A549 (cell line): ENCODE data around the gene GSTCD. TPM values are rescaled to one million over a fixed set of nuclear protein-coding genes. Genes with fewer than 3 reads are reported as not detected.

Experiments used
- ATAC-seq, 2 experiments: fragments of 200-7000 bp in 1 of 2; fragments of >200 bp in 1 of 2; cut with Nextera tagmentation in 1 of 2; cut with Tn5 transposase in 1 of 2; 3 replicates each; pipeline versions ENCODE4 v1.8.0 to v1.9.1; 2018 to 2020; ENCODE audit warnings: mild to moderate bottlenecking in 1 of 2, moderate library complexity in 1 of 2
- CTCF ChIA-PET: fragments of 300-600 bp; sonication (Branson Sonifier 250); formaldehyde crosslinking; extraction: SDS; loops from one replicate; lab custom pipeline; 2021; ENCODE audit warnings: antibody characterized with exemption, inconsistent platforms; lab: Yijun Ruan, JAX
- POLR2A ChIA-PET: fragments of 350-600 bp; formaldehyde crosslinking; extraction: SDS; loops from one replicate; lab custom pipeline; 2021; ENCODE audit warnings: antibody characterized with exemption, inconsistent platforms; lab: Yijun Ruan, JAX
- DNase-seq, 2 experiments: peaks; one replicate each; pipeline versions ENCODE4 v3.0.0 to v3.0.0-alpha.2; 2011 to 2016; ENCODE audit warnings: low read depth in 1 of 2, low spot score in 1 of 2
- FAIRE-seq: peaks from 2 replicates; lab custom pipeline; 2011; peaks lifted over from hg19 to GRCh38; lab: Jason Lieb, UNC
- H3K27ac ChIP-seq, 2 experiments: fragments of >200 bp; sonication (Bioruptor Twin); formaldehyde crosslinking; 3 replicates each; pipeline ENCODE4 v1.5.1; 2016 to 2017
- H3K4me1 ChIP-seq: fragments of >200 bp; sonication (Bioruptor Twin); formaldehyde crosslinking; 3 replicates; pipeline ENCODE4 v1.6.1; 2016
- H3K4me2 ChIP-seq: fragments of >200 bp; sonication (Bioruptor Twin); formaldehyde crosslinking; 3 replicates; pipeline ENCODE4 v1.6.1; 2016
- H3K4me3 ChIP-seq: fragments of >200 bp; sonication (Bioruptor Twin); formaldehyde crosslinking; 3 replicates; pipeline ENCODE4 v1.5.1; 2016
- H3K9me3 ChIP-seq: fragments of >200 bp; sonication (Bioruptor Twin); formaldehyde crosslinking; 3 replicates; pipeline ENCODE4 v1.6.1; 2016
- ATOH8 ChIP-seq: fragments of 250-450 bp; sonication (Bioruptor Pico); IDR thresholded peaks from 2 replicates; pipeline ENCODE4 v1.5.0; 2020; ENCODE audit warnings: low read depth, mild to moderate bottlenecking, moderate library complexity
- BCL3 ChIP-seq: fragments of >200 bp; sonication (Bioruptor Twin); formaldehyde crosslinking; IDR thresholded peaks from 3 replicates; pipeline ENCODE4 v1.6.1; 2016
- CBX8 ChIP-seq: fragments of 200-600 bp; sonication (generic); IDR thresholded peaks from 2 replicates; pipeline ENCODE4 v1.6.1; 2016
- CEBPB ChIP-seq, 2 experiments: fragments of >200 bp in 1 of 2; sonication (Bioruptor Twin) in 1 of 2; formaldehyde crosslinking in 1 of 2; IDR thresholded peaks; 2 replicates each; pipeline ENCODE4 v1.6.1; 2012 to 2016
- EHMT2 ChIP-seq: fragments of 200-600 bp; sonication (generic); IDR thresholded peaks from 2 replicates; pipeline ENCODE4 v1.6.1; 2016; ENCODE audit warnings: antibody characterized with exemption, low read depth, mild to moderate bottlenecking, moderate library complexity
- EP300 ChIP-seq, 2 experiments: fragments of >200 bp; sonication (Bioruptor Twin); formaldehyde crosslinking; IDR thresholded peaks; 2 replicates in 1 of 2; 3 replicates in 1 of 2; pipeline ENCODE4 v1.6.1; 2016 to 2017
- FOSL2 ChIP-seq, 2 experiments: fragments of 450-650 bp in 1 of 2; fragments of >200 bp in 1 of 2; sonication (Bioruptor Twin) in 1 of 2; formaldehyde crosslinking; IDR thresholded peaks; 2 replicates each; pipeline versions ENCODE4 v1.5.0 to v1.6.1; 2016 to 2020; ENCODE audit warnings: mild to moderate bottlenecking in 1 of 2, moderate library complexity in 1 of 2
- HDAC2 ChIP-seq: fragments of 200-600 bp; sonication (generic); IDR thresholded peaks from 2 replicates; pipeline ENCODE4 v1.6.1; 2016
- HES2 ChIP-seq: fragments of >200 bp; sonication (Bioruptor Twin); formaldehyde crosslinking; IDR thresholded peaks from 2 replicates; pipeline ENCODE4 v1.6.1; 2016
- HOXA7 ChIP-seq: fragments of 250-450 bp; sonication (Bioruptor Pico); IDR thresholded peaks from 2 replicates; pipeline ENCODE4 v1.5.0; 2020; ENCODE audit warnings: mild to moderate bottlenecking, moderate library complexity
- HOXB13 ChIP-seq: fragments of 250-450 bp; sonication (Bioruptor Pico); IDR thresholded peaks from 2 replicates; pipeline ENCODE4 v1.5.0; 2020; ENCODE audit warnings: low read depth, mild to moderate bottlenecking, moderate library complexity
- JUN ChIP-seq, 2 experiments: fragments of >200 bp; sonication (Bioruptor Twin); formaldehyde crosslinking; IDR thresholded peaks; 2 replicates in 1 of 2; 3 replicates in 1 of 2; pipeline ENCODE4 v1.6.1; 2016 to 2017
- JUNB ChIP-seq: fragments of >200 bp; sonication (Bioruptor Twin); formaldehyde crosslinking; IDR thresholded peaks from 2 replicates; pipeline ENCODE4 v1.6.1; 2016
- MAFK ChIP-seq: fragments of 450-650 bp; IDR thresholded peaks from 2 replicates; pipeline ENCODE4 v1.6.1; 2014; ENCODE audit not compliant: partially characterized antibody
- MAZ ChIP-seq: fragments of 150-350 bp; IDR thresholded peaks from 2 replicates; pipeline ENCODE4 v1.6.1; 2014; ENCODE audit warnings: antibody characterized with exemption, low read depth, low read length, borderline replicate concordance
- NPAS2 ChIP-seq: fragments of 250-450 bp; sonication (Bioruptor Pico); IDR thresholded peaks from 2 replicates; pipeline ENCODE4 v1.8.0; 2022; ENCODE audit warnings: mild to moderate bottlenecking, moderate library complexity, borderline replicate concordance
- RAD21 ChIP-seq, 2 experiments: fragments of >200 bp in 1 of 2; sonication (Bioruptor Twin) in 1 of 2; formaldehyde crosslinking in 1 of 2; IDR thresholded peaks in 1 of 2; conservative IDR thresholded peaks in 1 of 2; 2 replicates in 1 of 2; 3 replicates in 1 of 2; pipeline ENCODE4 v1.6.1; 2012 to 2018; ENCODE audit warnings: inconsistent platforms in 1 of 2
- RARB ChIP-seq: fragments of 250-450 bp; sonication (Bioruptor Pico); IDR thresholded peaks from 2 replicates; pipeline ENCODE4 v1.8.0; 2021; ENCODE audit warnings: mild to moderate bottlenecking, moderate library complexity
- ZNF302 ChIP-seq: fragments of 250-450 bp; sonication (Bioruptor Pico); IDR thresholded peaks from 2 replicates; pipeline ENCODE4 v1.9.0; 2021; ENCODE audit warnings: inconsistent platforms, mild to moderate bottlenecking, moderate library complexity
- WGBS: methylation state at CpG from one replicate; pipeline ENCODE4 v1.1.6; 2017; ENCODE audit errors: missing lambda C conversion rate; 5-methylcytosine and 5-hydroxymethylcytosine counted together
- polyA plus RNA-seq, 4 experiments: library from polyadenylated mRNA; depleted of rRNA in 3 of 4; stranded (reverse); fragments of >200 nt; fragmentation: RNase III in 1 of 4; extraction: RNeasy Plus Mini Kit Qiagen cat#74134 plus additional on column Dnase treatment in 1 of 4; gene quantifications; 2 replicates in 3 of 4; 3 replicates in 1 of 4; pipeline ENCODE4 v1.2.3, GENCODE V29; 2011 to 2017
- TF ChIP-seq, protein P1 (sequence below): fragments of 250-450 bp; sonication (Bioruptor Pico); IDR thresholded peaks from 2 replicates; pipeline ENCODE4 v1.5.0; 2021; ENCODE audit warnings: mild to moderate bottlenecking, moderate library complexity, borderline replicate concordance

GSTCD gene
- polyA plus RNA-seq, 2 of the 4 experiments (the other 2 are of a cell fraction), result 10.0 to 28.7 TPM

GRCh38 chr4:105797225-105797624 is 88.6 kb downstream of the GSTCD start:
- no peak for TF ChIP-seq MAZ
- TF ChIP-seq MAFK, result no peak
- TF ChIP-seq JUNB, result no peak
- TF ChIP-seq EHMT2, result no peak
- no peak for TF ChIP-seq ATOH8 (CRISPR knock-in tag)
- no peak for TF ChIP-seq BCL3
- no peak for TF ChIP-seq EP300 (IDR thresholded peaks at IDR 0.05)
- TF ChIP-seq ZNF302 (CRISPR knock-in tag), result no peak
- TF ChIP-seq RAD21 (conservative IDR thresholded peaks at IDR 0.05 in 1 of 2, IDR thresholded peaks at IDR 0.05 in 1 of 2), result no peak
- no peak for TF ChIP-seq FOSL2 (IDR thresholded peaks at IDR 0.05)
- TF ChIP-seq FOSL2 (CRISPR knock-in tag; IDR thresholded peaks at IDR 0.05), result no peak
- TF ChIP-seq JUN (IDR thresholded peaks at IDR 0.05), result no peak
- TF ChIP-seq HDAC2, result no peak
- no peak for TF ChIP-seq HES2
- TF ChIP-seq CEBPB (IDR thresholded peaks at IDR 0.05), result no peak
- 90% methylated on average over 1 of the region's 1 CpG for WGBS
- DNase-seq (no peak), FAIRE-seq (no peak), ATAC-seq (no peak)
- H3K27ac ChIP-seq, result no peak overlapping the region
- H3K4me1 ChIP-seq, result no peaks in the 10 kb centered on the region
- H3K4me3 ChIP-seq, result no peak overlapping the region
- ChIA-PET POLR2A (no interaction called here), CTCF (no interaction called here)
- H3K9me3 ChIP-seq, result no peaks in the 10 kb centered on the region
- no peak overlapping the region for H3K4me2 ChIP-seq

DNA sequence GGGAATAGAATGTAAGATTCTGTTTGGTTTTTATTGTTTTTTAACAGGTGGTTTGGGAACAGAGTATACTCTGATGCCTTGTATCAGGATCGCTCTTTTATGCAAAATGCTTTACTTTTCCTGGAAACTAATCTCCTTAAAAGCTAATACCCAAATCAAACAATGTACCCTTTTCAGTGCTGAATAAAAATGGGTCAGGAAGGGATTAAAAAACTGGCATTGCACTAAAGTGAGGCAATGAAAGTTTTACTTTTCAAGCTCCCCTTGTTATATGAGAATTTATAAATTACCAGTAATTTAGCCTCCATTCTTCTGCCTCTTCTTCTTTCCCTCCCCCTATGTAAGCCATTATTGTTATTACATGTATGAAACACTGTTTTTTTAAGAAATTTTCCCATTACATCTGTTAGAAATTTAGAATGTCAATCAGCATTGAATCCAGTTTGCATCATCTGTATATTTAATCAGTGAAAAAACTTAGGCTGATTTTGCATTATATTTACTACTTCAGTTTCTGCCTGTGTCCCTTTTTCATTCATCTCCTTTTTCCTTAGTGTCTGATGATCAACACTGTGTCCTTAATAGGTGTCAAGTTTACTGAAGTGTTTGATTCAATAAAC is 97.0 kb downstream of the GSTCD start:
- ChIA-PET CTCF (no interaction called here), POLR2A (no interaction called here)
- Histone ChIP-seq H3K27ac (no peak overlapping the region), H3K9me3 (no peaks in the 10 kb centered on the region), H3K4me3 (no peak overlapping the region), H3K4me2 (no peak overlapping the region), H3K4me1 (peaks cover 10% of the 10 kb centered on the region; the same call in 2 of the 3 replicates)
- WGBS, result 90% methylated on average over 1 of the region's 1 CpG
- FAIRE-seq (no peak), ATAC-seq (no peak), DNase-seq (no peak)
- TF ChIP-seq CBX8 (no peak), BCL3 (no peak), CEBPB (IDR thresholded peaks at IDR 0.05) (no peak), FOSL2 (IDR thresholded peaks at IDR 0.05) (no peak), FOSL2 (CRISPR knock-in tag; IDR thresholded peaks at IDR 0.05) (no peak), ZNF302 (CRISPR knock-in tag) (no peak), NPAS2 (CRISPR knock-in tag) (no peak), RARB (no peak), JUNB (no peak), HOXA7 (CRISPR knock-in tag) (no peak), HOXB13 (CRISPR knock-in tag) (no peak)
- TF ChIP-seq, protein P1, sequence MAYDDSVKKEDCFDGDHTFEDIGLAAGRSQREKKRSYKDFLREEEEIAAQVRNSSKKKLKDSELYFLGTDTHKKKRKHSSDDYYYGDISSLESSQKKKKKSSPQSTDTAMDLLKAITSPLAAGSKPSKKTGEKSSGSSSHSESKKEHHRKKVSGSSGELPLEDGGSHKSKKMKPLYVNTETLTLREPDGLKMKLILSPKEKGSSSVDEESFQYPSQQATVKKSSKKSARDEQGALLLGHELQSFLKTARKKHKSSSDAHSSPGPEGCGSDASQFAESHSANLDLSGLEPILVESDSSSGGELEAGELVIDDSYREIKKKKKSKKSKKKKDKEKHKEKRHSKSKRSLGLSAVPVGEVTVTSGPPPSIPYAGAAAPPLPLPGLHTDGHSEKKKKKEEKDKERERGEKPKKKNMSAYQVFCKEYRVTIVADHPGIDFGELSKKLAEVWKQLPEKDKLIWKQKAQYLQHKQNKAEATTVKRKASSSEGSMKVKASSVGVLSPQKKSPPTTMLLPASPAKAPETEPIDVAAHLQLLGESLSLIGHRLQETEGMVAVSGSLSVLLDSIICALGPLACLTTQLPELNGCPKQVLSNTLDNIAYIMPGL (CRISPR knock-in tag), result no peak
